K562 (cell line): ENCODE measurements around the gene FILIP1L. TPM values are rescaled to one million over a fixed set of nuclear protein-coding genes. Genes with fewer than 3 reads are reported as not detected.

Experiments
- ATAC-seq: fragments of 200-7000 bp; cut with Tn5 transposase; 3 replicates; pipeline ENCODE4 v1.9.1; 2020; ENCODE audit warnings: moderate library complexity
- BruUV-seq: library from RNA; stranded (reverse); fragments of 400-500 nt; replicated peaks from 2 replicates; lab custom pipeline; 2021; lab: Mats Ljungman, UMichigan
- CTCF ChIA-PET: fragments of 300-600 bp; formaldehyde crosslinking; extraction: SDS; loops from one replicate; lab custom pipeline; 2021; ENCODE audit warnings: low intra/inter-chr PET ratio; lab: Yijun Ruan, JAX
- POLR2A ChIA-PET: fragments of 300-600, 350-650 bp; sonication (Branson Sonifier 250); formaldehyde crosslinking; extraction: SDS; loops from one replicate; lab custom pipeline; 2021; ENCODE audit warnings: antibody characterized with exemption, inconsistent platforms; lab: Yijun Ruan, JAX
- DNase-seq, 4 experiments: peaks; one replicate each; pipeline versions ENCODE4 v3.0.0 to v3.0.0-alpha.2; 2011 to 2018; ENCODE audit warnings: low spot score in 3 of 4, mixed read lengths in 3 of 4; ENCODE audit errors: extremely low read depth in 1 of 4
- FAIRE-seq: peaks from 2 replicates; lab custom pipeline; 2011; peaks lifted over from hg19 to GRCh38; lab: Jason Lieb, UNC
- H2AFZ ChIP-seq: 2 replicates; pipeline ENCODE4 v1.6.0; 2011; ENCODE audit warnings: low read depth, low read length, control low read depth, inconsistent platforms
- H3K27ac ChIP-seq: fragments of 200-600 bp; 3 replicates; pipeline ENCODE4 v1.8.0; 2011; ENCODE audit warnings: low read depth, mild to moderate bottlenecking, control low read depth, inconsistent platforms, low read length, moderate library complexity, mixed read lengths; ENCODE audit errors: extremely low read depth
- H3K27me3 ChIP-seq, 2 experiments: fragments of 300-600 bp in 1 of 2; 2 replicates in 1 of 2; 3 replicates in 1 of 2; pipeline versions ENCODE4 v1.6.0 to v1.8.0; 2011; ENCODE audit warnings: inconsistent platforms in 2 of 2, low read length in 2 of 2, mild to moderate bottlenecking in 1 of 2, mixed read lengths in 1 of 2, moderate library complexity in 1 of 2; ENCODE audit not compliant: control insufficient read depth in 2 of 2, insufficient read depth in 2 of 2
- H3K36me3 ChIP-seq: fragments of 300-600 bp; 3 replicates; pipeline ENCODE4 v1.8.0; 2011; ENCODE audit warnings: mild to moderate bottlenecking, low read length, inconsistent platforms; ENCODE audit not compliant: control insufficient read depth, insufficient read depth
- H3K4me1 ChIP-seq, 2 experiments: fragments of 200-600 bp in 1 of 2; replicated peaks in 1 of 2; 2 replicates in 1 of 2; 3 replicates in 1 of 2; pipeline versions ENCODE4 v1.5.1 to v1.8.0; 2011; ENCODE audit warnings: inconsistent platforms in 2 of 2, low read length in 2 of 2, mild to moderate bottlenecking in 1 of 2, mixed read lengths in 1 of 2, moderate library complexity in 1 of 2; ENCODE audit not compliant: control insufficient read depth in 2 of 2, insufficient read depth in 2 of 2
- H3K4me2 ChIP-seq: 2 replicates; pipeline ENCODE4 v1.6.1; 2011; ENCODE audit warnings: low read length, control low read depth, inconsistent platforms, mixed read lengths; ENCODE audit not compliant: insufficient read depth
- H3K4me3 ChIP-seq: fragments of 200-600 bp; sonication (generic), shearing (Covaris generic); 2 replicates; pipeline ENCODE4 v1.5.1; 2016; ENCODE audit warnings: control low read depth, inconsistent platforms
- H3K79me2 ChIP-seq: fragments of 200-600 bp; 3 replicates; pipeline ENCODE4 v1.8.0; 2011; ENCODE audit warnings: low read length, inconsistent platforms; ENCODE audit not compliant: control insufficient read depth, insufficient read depth
- H3K9ac ChIP-seq, 2 experiments: 2 replicates each; pipeline versions ENCODE4 v1.6.0 to v1.6.1; 2011; ENCODE audit warnings: low read depth in 2 of 2, low read length in 2 of 2, control low read depth in 1 of 2, inconsistent platforms in 1 of 2, mild to moderate bottlenecking in 1 of 2, mixed read lengths in 1 of 2; ENCODE audit not compliant: insufficient read depth in 1 of 2
- H3K9me1 ChIP-seq: one replicate; pipeline ENCODE4 v1.6.0; 2011; ENCODE audit warnings: inconsistent platforms, mild to moderate bottlenecking, low read length, moderate library complexity; ENCODE audit not compliant: control insufficient read depth, insufficient read depth
- H3K9me3 ChIP-seq: replicated peaks from 2 replicates; pipeline ENCODE4 v1.5.1; 2011; ENCODE audit warnings: low read depth, low read length, inconsistent platforms; ENCODE audit not compliant: control insufficient read depth, insufficient read depth
- H4K20me1 ChIP-seq: replicated peaks from 2 replicates; pipeline ENCODE4 v1.6.1; 2011; ENCODE audit warnings: low read length, inconsistent platforms, mixed read lengths; ENCODE audit not compliant: control insufficient read depth, insufficient read depth
- ETV6 ChIP-seq, 3 experiments: fragments of 150-350 bp in 1 of 3; sonication (generic) in 1 of 3; formaldehyde crosslinking in 1 of 3; IDR thresholded peaks; 2 replicates each; pipeline versions ENCODE4 v1.6.1 to v1.8.0; 2014 to 2022; ENCODE audit warnings: borderline replicate concordance in 2 of 3, low read depth in 2 of 3, antibody characterized with exemption in 1 of 3, low read length in 1 of 3, mild to moderate bottlenecking in 1 of 3, missing genetic modification reagents in 1 of 3
- FOXJ3 ChIP-seq: sonication (generic); formaldehyde crosslinking; IDR thresholded peaks from 2 replicates; pipeline ENCODE4 v1.4.0; 2020; ENCODE audit warnings: mild to moderate bottlenecking, missing genetic modification reagents
- KAT8 ChIP-seq: fragments of 450-650 bp; IDR thresholded peaks from 2 replicates; pipeline ENCODE4 v1.6.1; 2016; ENCODE audit warnings: low read depth, mild to moderate bottlenecking
- NCOA4 ChIP-seq: fragments of 450-650 bp; IDR thresholded peaks from 2 replicates; pipeline ENCODE4 v1.6.1; 2018; ENCODE audit warnings: mild to moderate bottlenecking; ENCODE audit not compliant: partially characterized antibody
- PRMT5 ChIP-seq: sonication (generic); formaldehyde crosslinking; IDR thresholded peaks from 2 replicates; pipeline ENCODE4 v1.5.0; 2020; ENCODE audit warnings: missing genetic modification reagents
- ZNF175 ChIP-seq: fragments of 200-800 bp; sonication (Bioruptor generic); IDR thresholded peaks from 2 replicates; pipeline ENCODE4 v1.6.1; 2016; ENCODE audit warnings: low read depth, mild to moderate bottlenecking, missing genetic modification characterization, missing compliant biosample characterization
- ZNF444 ChIP-seq: fragments of 250-450 bp; sonication (Bioruptor Pico); IDR thresholded peaks from 2 replicates; pipeline ENCODE4 v1.4.0; 2020; ENCODE audit warnings: mild to moderate bottlenecking, moderate library complexity
- ZNF75A ChIP-seq: fragments of 450-650 bp; formaldehyde crosslinking; IDR thresholded peaks from 2 replicates; pipeline ENCODE4 v1.4.0; 2020; ENCODE audit warnings: mild to moderate bottlenecking
- whole genome bisulfite sequencing: fragments of 100-300 bp; shearing (Covaris generic); methylation state at CpG from one replicate; pipeline ENCODE4 v1.1.6; 2016; ENCODE audit warnings: low coverage, mixed read lengths; ENCODE audit not compliant: insufficient coverage; ENCODE audit errors: missing lambda C conversion rate; 5-methylcytosine and 5-hydroxymethylcytosine counted together
- in situ Hi-C: fragments of 300-500 bp; cut with MboI; formaldehyde crosslinking; loops from 4 replicates; pipeline ENCODE4 v1.15.0; 2018; ENCODE audit warnings: inconsistent platforms, mixed read lengths
- intact Hi-C: fragments of 100-400 bp; cut with micrococcal nuclease; formaldehyde crosslinking; loops from 2 replicates; pipeline ENCODE4 v1.14.2; 2022
- polyA plus RNA-seq, 8 experiments: library from polyadenylated mRNA; depleted of rRNA in 4 of 8; stranded (reverse) in 5 of 8; unstranded in 3 of 8; fragments of >200 nt; fragmentation: Nextera tagmentation in 2 of 8; fragmentation: Illumina TruSeq in 1 of 8; extraction: Ambion mirVana in 2 of 8; extraction: Trizol in 1 of 8; gene quantifications; 2 replicates each; pipeline versions ENCODE4 v1.2.1 to v1.2.3, GENCODE V29; 2011 to 2014; ENCODE audit warnings: inconsistent platforms in 1 of 8, missing spikeins in 1 of 8
- total RNA-seq, 7 experiments: library from RNA; depleted of rRNA in 6 of 7; stranded (reverse); fragments of >200 nt in 6 of 7; fragmentation: Illumina TruSeq in 2 of 7; extraction: Trizol in 2 of 7; gene quantifications; 2 replicates each; pipeline versions ENCODE4 v1.2.1 to v1.2.3, GENCODE V29; 2011 to 2021; ENCODE audit warnings: low replicate concordance in 1 of 7
- TF ChIP-seq, protein P1 (sequence below): sonication (generic); formaldehyde crosslinking; IDR thresholded peaks from 2 replicates; pipeline ENCODE4 v1.8.1; 2022; ENCODE audit warnings: missing genetic modification reagents

FILIP1L gene
- total and polyA plus RNA-seq, 9 of the 15 experiments (the other 6 are each of a cell fraction or from before 2014, with no cell fraction given): 0.50 to 2.1 (median 1.1) TPM

DNA sequence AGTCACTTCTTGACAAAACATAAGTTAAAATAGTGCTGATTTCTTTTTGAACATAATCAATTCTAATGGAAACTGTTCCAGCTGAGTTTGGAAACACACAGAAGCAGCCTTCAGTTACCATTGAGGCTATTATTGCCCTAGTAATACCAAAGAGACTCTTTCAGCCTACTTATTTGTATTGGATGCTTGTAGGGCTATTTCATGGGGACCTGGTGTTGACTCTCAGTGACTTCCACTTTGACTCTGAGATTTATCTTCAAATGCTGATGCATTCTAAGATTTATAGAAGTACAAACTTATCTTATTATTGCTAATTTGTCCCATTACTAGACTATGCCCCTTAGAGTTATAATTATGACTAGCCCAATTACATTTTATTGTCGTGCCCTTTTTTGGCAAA, 229.2 kb downstream of the FILIP1L start:
- in situ Hi-C loops (no loop called here), intact Hi-C loops (no loop called here)
- FAIRE-seq: no peak
- H3K4me3 ChIP-seq: no peak overlapping the region
- H3K79me2 ChIP-seq: peaks cover 4% of the 10 kb centered on the region; the same call in 2 of the 3 replicates
- H3K9ac ChIP-seq: no peak overlapping the region
- no peak for DNase-seq
- no peak overlapping the region for H2AFZ ChIP-seq
- H3K4me1 ChIP-seq: peaks cover 0 to 8% of the 10 kb centered on the region in 2 experiments; a peak in 2 of 5 replicates
- POLR2A ChIA-PET: no interaction called here
- no TSS peak for BruUV-seq
- ATAC-seq: no peak
- no peaks in the 10 kb centered on the region for H3K9me3 ChIP-seq
- no peaks in the 10 kb centered on the region for H3K27me3 ChIP-seq
- no peaks in the 10 kb centered on the region for H3K9me1 ChIP-seq
- H3K27ac ChIP-seq: no peak overlapping the region
- H3K4me2 ChIP-seq: no peak overlapping the region
- 100% methylated on average over 1 of the region's 1 CpG for WGBS
- CTCF ChIA-PET: no interaction called here
- H3K36me3 ChIP-seq: 0 out of 3 replicates have a peak, but pooled peaks cover under 1% of the 10 kb centered on the region
- no peaks in the 10 kb centered on the region for H4K20me1 ChIP-seq
- TF ChIP-seq ETV6 (IDR thresholded peaks at IDR 0.05; ENCODE audit: borderline replicate concordance in 1 of 2, low read depth in 2 of 2, low read length in 1 of 2) (no peak), ETV6 (CRISPR knock-in tag; IDR thresholded peaks at IDR 0.05; ENCODE audit: borderline replicate concordance) (no peak), ZNF75A (CRISPR knock-in tag) (no peak), ZNF175 (CRISPR knock-in tag) (no peak), FOXJ3 (CRISPR knock-in tag) (no peak), ZNF444 (CRISPR knock-in tag) (no peak), KAT8 (no peak), NCOA4 (no peak), PRMT5 (CRISPR knock-in tag) (no peak)
- TF ChIP-seq, protein P1, sequence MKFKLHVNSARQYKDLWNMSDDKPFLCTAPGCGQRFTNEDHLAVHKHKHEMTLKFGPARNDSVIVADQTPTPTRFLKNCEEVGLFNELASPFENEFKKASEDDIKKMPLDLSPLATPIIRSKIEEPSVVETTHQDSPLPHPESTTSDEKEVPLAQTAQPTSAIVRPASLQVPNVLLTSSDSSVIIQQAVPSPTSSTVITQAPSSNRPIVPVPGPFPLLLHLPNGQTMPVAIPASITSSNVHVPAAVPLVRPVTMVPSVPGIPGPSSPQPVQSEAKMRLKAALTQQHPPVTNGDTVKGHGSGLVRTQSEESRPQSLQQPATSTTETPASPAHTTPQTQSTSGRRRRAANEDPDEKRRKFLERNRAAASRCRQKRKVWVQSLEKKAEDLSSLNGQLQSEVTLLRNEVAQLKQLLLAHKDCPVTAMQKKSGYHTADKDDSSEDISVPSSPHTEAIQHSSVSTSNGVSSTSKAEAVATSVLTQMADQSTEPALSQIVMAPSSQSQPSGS (CRISPR knock-in tag): no peak
